HUES48 (cell line): Measurements from ENCODE around the gene RAD23B.
"Not testable (repeated sequence)": the region's sequence is repeated elsewhere in the genome, so short reads cannot be mapped to it uniquely, and the experiment has no call there.

Experiments
- H3K27ac ChIP-seq: one replicate; pipeline ENCODE4 v1.7.0; 2013; ENCODE audit warnings: low read depth, low read length, inconsistent platforms
- H3K27me3 ChIP-seq: 2 replicates; pipeline ENCODE4 v1.6.1; 2013; ENCODE audit warnings: mild to moderate bottlenecking, low read length; ENCODE audit not compliant: control insufficient read depth, insufficient read depth
- H3K36me3 ChIP-seq: 2 replicates; pipeline ENCODE4 v1.6.1; 2013; ENCODE audit warnings: low read length; ENCODE audit not compliant: control insufficient read depth, insufficient read depth
- H3K4me1 ChIP-seq: 2 replicates; pipeline ENCODE4 v1.6.1; 2013; ENCODE audit warnings: mild to moderate bottlenecking, low read length; ENCODE audit not compliant: control insufficient read depth, insufficient read depth
- H3K4me3 ChIP-seq: 2 replicates; pipeline ENCODE4 v1.5.1; 2013; ENCODE audit warnings: mild to moderate bottlenecking, low read depth, low read length
- H3K9ac ChIP-seq: 2 replicates; pipeline ENCODE4 v1.6.1; 2013; ENCODE audit warnings: mild to moderate bottlenecking, low read depth, low read length, moderate library complexity
- H3K9me3 ChIP-seq: 2 replicates; pipeline ENCODE4 v1.6.1; 2013; ENCODE audit warnings: low read length; ENCODE audit not compliant: control insufficient read depth, insufficient read depth

RAD23B gene

GRCh38 chr9:107295995-107296394 lies 12.9 kb downstream of the RAD23B start:
- no peaks in the 10 kb centered on the region for H3K27me3 ChIP-seq
- H3K36me3 ChIP-seq, result peaks cover 13% of the 10 kb centered on the region
- H3K9me3 ChIP-seq, result no peaks in the 10 kb centered on the region
- no peak overlapping the region for H3K9ac ChIP-seq
- no peak overlapping the region for H3K4me3 ChIP-seq
- H3K4me1 ChIP-seq, result peaks cover 16% of the 10 kb centered on the region
- H3K27ac ChIP-seq, result no peak overlapping the region

GRCh38 chr9:107296592-107296991 lies 13.5 kb downstream of the RAD23B start:
- H3K27ac ChIP-seq, result not testable (repeated sequence)
- peaks cover 11% of the 10 kb centered on the region for H3K4me1 ChIP-seq
- H3K36me3 ChIP-seq, result peaks cover 19% of the 10 kb centered on the region

GRCh38 chr9:107299437-107299836 lies 16.4 kb downstream of the RAD23B start:
- H3K4me1 ChIP-seq, result peaks cover 3% of the 10 kb centered on the region; the same call in 1 of the 2 replicates
- H3K36me3 ChIP-seq, result peaks cover 46% of the 10 kb centered on the region
- no peak overlapping the region for H3K9ac ChIP-seq
- no peaks in the 10 kb centered on the region for H3K9me3 ChIP-seq
- peak overlapping the region; percentile 4 for H3K27ac ChIP-seq
- H3K27me3 ChIP-seq, result no peaks in the 10 kb centered on the region
- H3K4me3 ChIP-seq, result no peak overlapping the region

More at GRCh38 chr9:107296592-107296991, 13.5 kb downstream of the RAD23B start:
- H3K9ac ChIP-seq, H3K9me3 ChIP-seq, H3K4me3 ChIP-seq, H3K27me3 ChIP-seq: not testable (repeated sequence)

- Histone ChIP-seq H3K27me3 (no peaks in the 10 kb centered on the region), H3K4me3 (no peak overlapping the region), H3K9me3 (no peaks in the 10 kb centered on the region), H3K27ac (no peak overlapping the region), H3K36me3 (peaks cover 92% of the 10 kb centered on the region), H3K9ac (no peak overlapping the region), H3K4me1 (no peaks in the 10 kb centered on the region)
These were observed 23.2 kb downstream of the RAD23B start for GRCh38 chr9:107306308-107306707.

GRCh38 chr9:107307331-107307730 lies 24.3 kb downstream of the RAD23B start:
- H3K27me3 ChIP-seq, result no peaks in the 10 kb centered on the region
- H3K9ac ChIP-seq, result no peak overlapping the region
- no peaks in the 10 kb centered on the region for H3K4me1 ChIP-seq
- no peak overlapping the region for H3K27ac ChIP-seq
- H3K4me3 ChIP-seq, result no peak overlapping the region
- no peaks in the 10 kb centered on the region for H3K9me3 ChIP-seq
- H3K36me3 ChIP-seq, result peaks cover 92% of the 10 kb centered on the region

- Histone ChIP-seq H3K27me3 (no peaks in the 10 kb centered on the region), H3K36me3 (peaks cover 93% of the 10 kb centered on the region), H3K27ac (no peak overlapping the region), H3K4me1 (no peaks in the 10 kb centered on the region), H3K9me3 (no peaks in the 10 kb centered on the region), H3K9ac (no peak overlapping the region), H3K4me3 (no peak overlapping the region)
These were observed 25.4 kb downstream of the RAD23B start for GRCh38 chr9:107308461-107308860.

GRCh38 chr9:107309271-107309670 lies 26.2 kb downstream of the RAD23B start:
- H3K4me1 ChIP-seq, result no peaks in the 10 kb centered on the region
- no peak overlapping the region for H3K4me3 ChIP-seq
- H3K27ac ChIP-seq, result no peak overlapping the region
- H3K27me3 ChIP-seq, result no peaks in the 10 kb centered on the region
- H3K36me3 ChIP-seq, result peaks cover 93% of the 10 kb centered on the region
- H3K9ac ChIP-seq, result no peak overlapping the region
- no peaks in the 10 kb centered on the region for H3K9me3 ChIP-seq

GRCh38 chr9:107312376-107313050 lies 29.4 kb downstream of the RAD23B start:
- no peaks in the 10 kb centered on the region for H3K9me3 ChIP-seq
- H3K27me3 ChIP-seq, result no peaks in the 10 kb centered on the region
- no peak overlapping the region for H3K9ac ChIP-seq
- no peak overlapping the region for H3K4me3 ChIP-seq
- peak overlapping the region; percentile 4 for H3K27ac ChIP-seq
- peaks cover 78% of the 10 kb centered on the region for H3K36me3 ChIP-seq
- peaks cover 4% of the 10 kb centered on the region for H3K4me1 ChIP-seq

GRCh38 chr9:107313555-107314096 lies 30.5 kb downstream of the RAD23B start:
- Histone ChIP-seq H3K36me3 (peaks cover 78% of the 10 kb centered on the region), H3K4me3 (no peak overlapping the region), H3K9me3 (no peaks in the 10 kb centered on the region), H3K27me3 (no peaks in the 10 kb centered on the region), H3K4me1 (peaks cover 4% of the 10 kb centered on the region), H3K27ac (no peak overlapping the region), H3K9ac (no peak overlapping the region)

GRCh38 chr9:107314763-107315162 lies 31.7 kb downstream of the RAD23B start:
- peaks cover 81% of the 10 kb centered on the region for H3K36me3 ChIP-seq
- no peak overlapping the region for H3K4me3 ChIP-seq
- no peak overlapping the region for H3K9ac ChIP-seq
- no peaks in the 10 kb centered on the region for H3K9me3 ChIP-seq
- H3K27ac ChIP-seq, result no peak overlapping the region
- H3K4me1 ChIP-seq, result peaks cover 4% of the 10 kb centered on the region
- no peaks in the 10 kb centered on the region for H3K27me3 ChIP-seq

- H3K36me3 ChIP-seq, result peaks cover 81% of the 10 kb centered on the region
- H3K27me3 ChIP-seq, result no peaks in the 10 kb centered on the region
- peaks cover 4% of the 10 kb centered on the region for H3K4me1 ChIP-seq
- no peaks in the 10 kb centered on the region for H3K9me3 ChIP-seq
- H3K4me3 ChIP-seq, result no peak overlapping the region
- no peak overlapping the region for H3K9ac ChIP-seq
- H3K27ac ChIP-seq, result no peak overlapping the region
These were observed 33.9 kb downstream of the RAD23B start for GRCh38 chr9:107316795-107317661.
